ENCODE measurements around the gene BLOC1S3.
"Not testable (repeated sequence)": the region's sequence is repeated elsewhere in the genome, so short reads cannot be mapped to it uniquely, and the experiment has no call there.

The BLOC1S3 gene

DNA sequence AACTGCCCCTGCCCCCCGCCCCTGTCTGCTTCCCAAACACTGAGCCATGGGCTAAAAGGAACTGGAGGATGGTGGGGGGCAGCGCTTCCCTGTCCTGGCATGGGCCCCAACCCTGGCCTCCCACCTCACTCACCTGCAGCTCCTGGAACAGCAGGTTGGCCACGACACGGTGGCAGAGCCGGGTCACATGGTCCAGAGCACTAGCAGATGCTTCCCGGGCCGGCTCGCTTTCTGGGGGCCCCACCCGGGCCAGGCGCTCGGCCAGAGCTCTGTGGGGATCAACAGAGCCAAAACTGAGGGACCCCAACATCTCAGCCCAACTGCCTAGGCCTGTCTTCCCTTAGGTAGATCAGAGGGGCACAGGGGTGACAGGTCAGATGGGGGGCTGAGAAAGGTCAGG, 46.1 kb downstream of the BLOC1S3 start:
- no peak for TF ChIP-seq Cebpa-rat (IDR thresholded peaks at IDR 0.05)
- Histone ChIP-seq H3K27me3 (no peaks in the 10 kb centered on the region), H3K27ac (no peak overlapping the region), H3K4me1 (peaks cover 2 to 11% (median 3%) of the 10 kb centered on the region in 10 experiments; a peak in 17 of 20 replicates), H4K20me1 (no peaks in the 10 kb centered on the region), H3K9ac (no peak overlapping the region), H3K4me2 (no peak overlapping the region), H3K36me3 (no peaks in the 10 kb centered on the region), H3K4me3 (no peak overlapping the region), H3K9me3 (replicated peaks in 1 of 11) (no peaks in the 10 kb centered on the region)

DNA sequence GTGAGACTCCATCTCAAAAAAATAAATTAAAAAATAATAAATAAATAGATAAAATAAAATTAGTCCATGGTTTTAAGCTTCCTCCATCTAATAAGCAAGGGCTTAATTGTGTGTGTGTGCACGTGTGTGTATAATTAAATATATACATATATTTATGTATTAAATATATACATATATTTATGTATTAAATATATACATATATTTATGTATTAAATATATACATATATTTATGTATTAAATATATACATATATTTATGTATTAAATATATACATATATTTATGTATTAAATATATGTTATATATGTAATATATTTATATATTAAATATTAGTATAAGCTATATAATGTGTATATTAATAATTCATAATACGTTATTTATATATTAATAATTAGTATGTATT, 50.5 kb downstream of the BLOC1S3 start:
- H3K27me3 ChIP-seq; H3K4me3 ChIP-seq; H3K4me2 ChIP-seq; H3K9ac ChIP-seq; H3K9me3 ChIP-seq (replicated peaks in 1 of 11); H3K27ac ChIP-seq; H3K36me3 ChIP-seq; H4K20me1 ChIP-seq: not testable (repeated sequence)
- H3K4me1 ChIP-seq = peaks cover 7 to 33% (median 15%) of the 10 kb centered on the region in 10 experiments; a peak in 17 of 20 replicates
